Urothelium cell line (cell line): ENCODE results near the gene NCK2.

Source experiments
- DNase-seq: peaks from one replicate; pipeline ENCODE4 v3.0.0; 2011; ENCODE audit warnings: low spot score, mixed read lengths
- FAIRE-seq: peaks from 2 replicates; lab custom pipeline; 2011; peaks lifted over from hg19 to GRCh38; lab: Jason Lieb, UNC

The NCK2 gene

DNA sequence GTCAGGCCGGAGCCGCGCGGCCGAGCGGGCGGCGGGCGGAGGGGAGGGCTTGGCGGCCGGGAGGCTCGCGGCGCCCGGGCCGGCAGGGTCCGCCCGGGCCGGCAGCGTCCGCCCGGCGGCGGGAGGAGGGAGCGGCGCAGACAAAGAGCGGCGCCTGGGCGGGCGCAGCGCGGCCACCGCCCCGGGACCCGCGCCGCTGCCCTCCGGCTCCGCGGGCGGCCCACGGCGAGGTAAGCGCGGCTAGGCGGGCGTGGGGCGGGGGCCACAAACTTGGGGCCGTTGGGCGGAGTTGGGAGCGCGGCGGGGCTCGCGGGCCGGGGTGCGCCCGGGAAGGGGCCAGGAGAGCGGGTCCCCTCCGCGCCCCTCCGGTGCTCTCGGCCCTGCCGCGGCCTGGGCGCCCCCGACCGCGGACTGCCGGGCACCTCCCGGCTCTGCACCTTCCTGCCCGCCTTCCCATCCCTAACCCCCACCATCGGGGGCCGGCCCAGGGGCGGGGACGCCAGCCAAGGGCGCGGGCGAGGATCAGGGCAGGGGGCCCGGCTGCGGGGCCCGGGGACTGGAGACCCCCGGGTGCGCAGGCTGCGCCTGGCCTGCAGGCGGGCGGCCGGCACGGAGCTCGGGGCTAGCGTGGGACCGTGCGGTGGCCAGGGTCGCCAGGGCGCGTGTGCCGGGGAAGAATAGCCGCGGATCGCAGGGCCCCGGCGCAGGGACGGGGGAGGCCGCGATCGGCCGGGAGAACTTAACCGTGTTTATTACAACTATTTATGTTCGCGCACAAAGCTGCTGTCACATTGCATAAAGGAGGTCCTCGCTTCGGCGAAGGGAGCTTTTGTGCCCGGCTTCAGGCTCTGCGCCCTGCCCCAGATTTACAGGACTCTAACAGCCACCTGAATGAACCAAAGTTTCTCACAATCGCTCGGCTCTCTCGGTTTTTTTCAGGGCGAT, at the start of gene NCK2:
Gene NCK2 (plus strand): TSS at position 4 of the 945 bp plus-strand sequence. CDS start 110,152 bp downstream, outside the sequence.
- DNase-seq (peak; percentile 69), FAIRE-seq (no peak)

DNA sequence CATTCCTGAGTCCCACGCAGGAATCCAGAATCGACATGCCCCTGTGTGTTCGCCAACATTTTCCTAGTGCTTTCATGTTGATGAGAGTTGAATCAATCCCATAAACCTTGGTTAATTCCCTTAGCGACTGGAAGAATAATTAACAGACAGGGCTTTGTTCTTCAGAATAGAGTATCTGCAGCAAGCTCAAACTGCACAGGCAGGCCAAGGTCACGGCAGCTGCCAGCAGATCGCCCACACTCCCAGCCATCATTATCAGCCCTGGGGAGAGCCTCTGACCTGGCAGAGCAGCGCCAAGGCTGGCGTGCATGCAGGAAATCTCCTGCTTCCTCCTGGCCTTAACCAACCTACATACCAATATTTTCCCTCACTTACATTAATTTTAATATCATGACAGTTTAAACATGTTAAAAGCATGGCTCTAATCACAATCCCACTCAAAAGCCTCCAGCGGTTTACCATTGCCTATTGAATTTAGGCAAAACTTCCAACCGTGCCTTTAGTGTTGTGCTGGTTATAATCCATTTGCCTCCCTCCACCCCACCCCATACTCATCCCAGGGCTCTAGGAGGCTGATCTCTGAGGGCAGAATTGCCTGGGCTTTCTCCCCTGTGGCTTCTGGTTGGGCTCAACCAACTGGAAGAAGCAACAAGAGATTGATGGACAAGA, 46.8 kb upstream of the NCK2 start:
- FAIRE-seq (no peak), DNase-seq (no peak)

- peak; percentile 17 for FAIRE-seq
- DNase-seq: no peak
These were observed 45.9 kb upstream of the NCK2 start for GRCh38 chr2:105698820-105699219.

DNA sequence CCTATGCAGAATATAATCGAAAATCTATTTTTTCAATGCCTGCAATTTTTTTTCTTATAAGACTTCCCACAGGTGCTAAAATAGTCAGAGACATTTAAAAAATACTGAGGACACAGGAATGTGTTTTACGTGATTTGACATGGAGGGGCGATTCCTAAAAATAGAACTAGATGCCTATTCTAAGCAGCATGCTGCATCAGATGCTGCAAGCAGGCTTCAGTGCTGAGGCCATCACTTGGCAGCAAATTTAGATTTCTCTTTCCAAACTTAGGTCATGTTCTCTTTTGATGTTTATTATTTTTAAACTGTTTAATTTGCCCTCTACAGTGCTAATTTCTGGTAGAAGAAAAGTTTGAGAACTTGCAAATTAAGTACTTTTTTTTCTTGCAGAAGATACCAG, 43.7 kb upstream of the NCK2 start:
- FAIRE-seq (no peak), DNase-seq (no peak)

GRCh38 chr2:105708697-105709096, 36.0 kb upstream of the NCK2 start:
- no peak for FAIRE-seq
- no peak for DNase-seq

DNA sequence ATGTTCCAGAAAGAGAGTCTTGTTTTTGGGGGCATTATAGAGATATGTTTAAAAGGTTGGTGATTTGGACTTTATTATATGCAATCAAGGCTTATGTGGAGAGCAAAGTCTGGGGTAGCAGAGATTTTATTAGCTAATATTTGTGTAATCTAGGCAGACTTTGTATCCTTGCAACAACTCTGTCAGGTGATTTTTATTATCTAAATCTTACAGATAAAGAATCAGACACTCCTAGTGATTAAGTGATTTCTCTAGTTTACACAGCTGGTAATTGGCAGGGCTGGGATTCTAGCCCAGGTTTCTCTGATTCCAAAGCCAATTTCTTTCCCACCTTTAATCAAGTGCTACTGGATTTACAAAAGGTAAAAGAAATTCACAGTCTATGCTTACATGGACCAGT, 33.3 kb upstream of the NCK2 start:
- no peak for DNase-seq
- no peak for FAIRE-seq

GRCh38 chr2:105712166-105712915, 32.4 kb upstream of the NCK2 start:
- DNase-seq: peak; percentile 70
- FAIRE-seq: peak; percentile 96

DNA sequence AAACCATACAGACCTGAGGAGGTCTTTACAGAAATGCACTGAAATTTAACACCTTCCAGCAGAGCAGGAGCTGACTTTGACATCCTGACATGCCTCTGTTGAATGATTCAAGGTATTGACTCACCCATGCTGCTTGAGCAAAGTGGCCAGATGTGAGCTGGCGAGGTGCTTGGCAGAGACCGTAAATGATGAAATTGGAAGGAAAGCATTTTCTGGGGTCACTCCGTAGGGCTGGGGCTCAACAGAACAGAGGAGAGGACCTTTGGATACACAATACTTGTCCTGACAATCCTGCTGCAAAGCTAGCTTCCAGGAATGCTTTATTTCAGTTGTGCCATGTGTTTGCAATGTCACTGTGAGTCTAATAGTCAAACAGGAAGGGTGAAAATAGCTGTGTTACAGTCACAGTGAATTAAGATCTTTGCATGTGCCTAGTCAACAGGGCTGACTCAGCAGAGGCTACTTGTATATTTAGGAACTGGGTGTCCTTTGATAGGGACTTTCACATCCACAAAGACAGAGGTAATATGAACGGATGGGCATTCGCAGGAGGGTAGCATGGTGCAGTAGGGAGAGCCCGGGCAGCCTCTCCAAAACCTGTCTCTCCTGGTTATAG, 31.6 kb upstream of the NCK2 start:
- DNase-seq (peak; percentile 77), FAIRE-seq (peak; percentile 97)

DNA sequence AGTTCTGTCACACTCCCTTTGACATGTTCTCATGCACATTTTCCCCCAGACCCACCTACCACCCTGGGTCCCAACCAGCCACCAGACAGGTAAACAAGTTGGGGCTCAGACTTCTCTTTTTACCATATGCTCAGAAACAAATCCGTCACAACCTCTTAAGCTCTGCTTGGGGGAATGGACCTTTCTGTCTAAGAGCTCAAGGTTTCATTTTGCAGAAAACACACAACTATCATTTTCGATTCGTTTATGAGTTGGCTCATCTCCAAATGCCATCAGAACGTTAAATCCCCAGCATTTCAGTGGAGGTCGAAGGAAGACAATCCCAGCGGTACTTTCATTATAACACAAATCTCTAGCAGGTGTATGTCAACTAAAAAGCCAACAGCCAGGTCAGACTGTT, 30.6 kb upstream of the NCK2 start:
- FAIRE-seq (no peak), DNase-seq (no peak)

DNA sequence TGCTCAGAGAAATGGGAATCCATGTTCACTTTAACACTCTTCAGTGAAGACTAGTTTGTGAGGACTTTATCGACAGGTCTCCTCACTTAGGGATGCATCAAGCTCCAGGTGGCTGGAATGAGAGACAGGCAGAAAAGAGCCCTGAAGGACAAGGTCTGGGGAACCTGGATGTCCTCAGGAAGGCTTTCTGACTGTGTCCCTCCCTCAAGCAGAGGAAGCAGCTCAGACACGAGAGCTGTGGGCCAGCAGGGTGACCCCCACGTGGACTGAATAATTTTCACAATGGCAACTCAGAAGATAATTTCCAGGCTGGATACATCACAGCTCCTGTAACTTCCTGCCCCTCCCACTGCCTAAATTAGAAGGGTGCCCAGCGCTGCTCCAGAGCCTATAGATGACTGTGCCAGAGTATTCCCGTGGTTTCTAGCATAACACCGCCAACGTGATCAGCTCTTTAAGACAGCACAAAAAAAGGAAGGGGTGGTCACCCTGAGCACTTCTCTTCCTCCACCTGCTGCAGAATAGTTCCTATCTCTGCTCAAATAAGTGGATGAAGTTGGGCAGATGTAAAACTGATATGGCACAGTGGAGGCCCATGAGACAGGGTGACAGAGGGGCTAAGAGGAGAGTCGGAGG, 25.7 kb upstream of the NCK2 start:
- DNase-seq (no peak), FAIRE-seq (peak; percentile 61)

DNA sequence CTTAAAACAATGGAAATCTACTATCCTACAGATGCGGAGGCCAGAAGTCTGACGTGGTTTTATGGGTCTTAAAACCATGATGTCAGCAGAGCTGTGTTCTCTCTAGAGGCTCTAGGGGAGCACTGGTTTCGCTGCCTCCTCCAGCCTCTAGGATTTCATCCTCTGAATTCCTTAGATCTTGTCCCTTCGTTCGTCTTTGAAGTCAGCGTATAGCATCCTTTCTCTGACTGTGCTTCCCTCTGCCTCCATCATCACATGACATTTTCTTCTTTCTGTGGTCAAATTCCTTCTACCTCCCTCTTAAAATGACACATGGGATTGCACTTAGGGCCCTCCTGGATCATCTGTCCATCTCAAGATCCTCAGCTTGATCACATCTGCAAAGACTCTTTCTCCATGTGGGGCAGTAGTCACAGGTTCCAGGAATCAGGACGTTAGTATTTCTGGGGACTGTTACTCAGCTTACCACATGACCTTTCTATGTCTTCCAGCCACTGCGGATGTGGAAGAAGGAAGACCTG, 22.7 kb upstream of the NCK2 start:
- FAIRE-seq: no peak
- no peak for DNase-seq

DNA sequence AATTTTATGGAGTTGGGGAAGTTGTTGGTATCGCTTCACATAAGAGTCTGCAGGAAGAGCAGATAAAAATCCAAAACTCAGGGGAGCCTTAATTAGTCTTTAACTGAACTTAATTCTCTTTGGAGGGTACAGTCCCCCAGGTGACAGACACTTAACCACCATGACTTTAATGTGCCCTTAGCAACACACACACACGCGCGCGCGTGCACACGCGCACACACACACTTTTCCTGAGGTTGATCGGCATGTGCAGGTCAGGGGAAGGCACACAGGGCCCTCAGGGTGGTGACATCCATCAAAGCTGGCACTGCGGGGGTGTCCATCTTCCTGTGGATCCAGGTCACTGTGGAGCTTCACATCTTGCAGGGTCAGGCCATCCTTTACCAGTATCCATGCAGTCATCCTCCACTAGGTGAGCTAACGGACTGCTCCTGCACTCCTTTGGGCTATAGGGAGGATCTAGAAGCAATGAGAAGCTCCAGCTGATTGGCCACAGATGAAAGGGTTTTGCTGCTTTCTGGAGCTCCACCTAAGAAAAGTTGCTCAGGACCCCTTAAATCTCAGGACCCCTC, 21.9 kb upstream of the NCK2 start:
- no peak for DNase-seq
- peak; percentile 62 for FAIRE-seq

DNA sequence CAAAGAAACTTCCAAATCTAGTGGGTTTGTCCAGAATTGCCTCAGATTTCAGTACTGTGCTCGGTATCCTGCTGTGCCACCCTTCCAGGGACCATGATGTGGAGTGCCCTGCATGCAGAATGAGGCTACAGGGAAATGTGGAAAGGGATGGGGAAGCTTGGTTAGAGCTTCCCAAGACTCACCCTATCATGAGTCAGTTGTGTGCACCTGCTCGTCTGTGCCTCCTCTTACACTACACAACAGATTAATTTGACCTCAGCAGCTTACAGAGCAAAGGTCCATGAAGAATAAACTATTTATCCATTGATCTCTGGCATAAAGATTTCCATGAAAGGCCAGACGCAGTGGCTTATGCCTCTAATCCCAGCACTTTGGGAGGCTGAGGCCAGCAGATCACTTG, 21.3 kb upstream of the NCK2 start:
- FAIRE-seq (no peak), DNase-seq (no peak)

DNA sequence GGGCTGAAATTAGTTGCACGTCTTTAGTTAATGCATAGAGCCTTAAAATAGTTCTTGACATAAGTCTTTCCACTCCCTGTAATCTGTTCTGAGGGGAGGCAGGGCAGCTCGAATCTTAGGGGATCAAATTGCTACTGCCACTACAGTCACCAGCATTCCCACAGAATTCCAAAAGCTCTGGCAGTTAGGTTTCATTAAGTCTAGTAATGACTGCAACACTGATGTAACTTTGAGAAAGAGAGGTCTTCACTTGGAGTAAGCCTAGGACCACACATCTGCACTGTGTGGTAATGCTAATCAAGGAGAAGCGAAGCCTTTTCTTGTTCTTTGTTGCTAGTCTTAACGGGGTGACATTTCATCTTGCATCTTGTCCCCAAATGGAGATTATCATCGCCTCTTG, 19.3 kb upstream of the NCK2 start:
- FAIRE-seq: no peak
- DNase-seq: no peak

- DNase-seq (no peak), FAIRE-seq (no peak)
These were observed 14.5 kb upstream of the NCK2 start for GRCh38 chr2:105730170-105730569.

- DNase-seq (no peak), FAIRE-seq (no peak)
These were observed 13.2 kb upstream of the NCK2 start for GRCh38 chr2:105731511-105731910.

GRCh38 chr2:105732101-105732500, 12.6 kb upstream of the NCK2 start:
- DNase-seq (no peak), FAIRE-seq (no peak)

GRCh38 chr2:105732955-105733607, 11.6 kb upstream of the NCK2 start:
- FAIRE-seq: no peak
- DNase-seq: no peak

DNA sequence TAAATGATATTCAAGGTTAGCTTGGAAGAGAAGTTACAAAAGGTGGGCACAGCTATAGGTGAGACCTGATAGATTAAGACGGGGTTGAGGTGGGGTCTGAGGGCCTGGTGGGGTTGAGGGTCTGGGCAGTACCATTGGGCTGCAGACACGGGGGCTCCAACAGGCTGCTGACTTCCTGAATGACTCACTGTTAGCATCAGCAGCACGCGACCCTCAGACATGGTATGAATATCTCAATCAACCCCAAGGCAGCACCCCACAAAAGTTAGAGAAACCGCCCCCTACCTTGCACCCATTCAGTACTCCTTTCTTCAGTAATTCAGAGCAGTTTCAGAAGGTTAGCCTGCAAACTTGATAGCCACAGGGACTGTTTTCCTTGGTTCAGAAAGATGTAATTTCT, 10.8 kb upstream of the NCK2 start:
- no peak for DNase-seq
- no peak for FAIRE-seq
